DOHH2 (cell line): ENCODE data around the gene HSPB9.

Source experiments
- H3F3A ChIP-seq: fragments of 200-600 bp; sonication (generic), shearing (Covaris generic); 2 replicates; pipeline ENCODE4 v1.6.0; 2016; ENCODE audit warnings: antibody characterized with exemption, mild to moderate bottlenecking; ENCODE audit not compliant: control insufficient read depth, insufficient read depth
- H3K27ac ChIP-seq: fragments of 200-600 bp; sonication (generic); 2 replicates; pipeline ENCODE4 v1.5.1; 2014; ENCODE audit warnings: low read depth, mild to moderate bottlenecking, low read length, moderate library complexity
- H3K27me3 ChIP-seq: fragments of 200-600 bp; sonication (generic); 2 replicates; pipeline ENCODE4 v1.6.1; 2014; ENCODE audit warnings: mild to moderate bottlenecking, low read length, mixed read lengths; ENCODE audit not compliant: control insufficient read depth
- H3K36me3 ChIP-seq: fragments of 200-600 bp; sonication (generic); 2 replicates; pipeline ENCODE4 v1.6.1; 2014; ENCODE audit warnings: mild to moderate bottlenecking, low read length, moderate library complexity, mixed read lengths; ENCODE audit not compliant: control insufficient read depth
- H3K4me1 ChIP-seq: fragments of 200-600 bp; sonication (generic); 2 replicates; pipeline ENCODE4 v1.6.1; 2014; ENCODE audit warnings: mild to moderate bottlenecking, low read length, mixed read lengths; ENCODE audit not compliant: control insufficient read depth
- H3K4me2 ChIP-seq: fragments of 200-600 bp; sonication (generic); 2 replicates; pipeline ENCODE4 v1.6.0; 2014; ENCODE audit warnings: mild to moderate bottlenecking, low read length, moderate library complexity
- H3K4me3 ChIP-seq: fragments of 200-600 bp; sonication (generic); 2 replicates; pipeline ENCODE4 v1.5.1; 2014; ENCODE audit warnings: mild to moderate bottlenecking, low read length, mixed read lengths
- H3K79me2 ChIP-seq: fragments of 200-600 bp; sonication (generic); 2 replicates; pipeline ENCODE4 v1.6.1; 2014; ENCODE audit warnings: mild to moderate bottlenecking, low read length, mixed read lengths; ENCODE audit not compliant: control insufficient read depth
- H3K9me2 ChIP-seq: fragments of 200-600 bp; sonication (generic); replicated peaks from 2 replicates; pipeline ENCODE4 v1.6.1; 2014; ENCODE audit warnings: mild to moderate bottlenecking, low read length, mixed read lengths; ENCODE audit not compliant: control insufficient read depth
- H3K9me3 ChIP-seq: fragments of 200-600 bp; sonication (generic); 2 replicates; pipeline ENCODE4 v1.6.1; 2014; ENCODE audit warnings: antibody characterized with exemption, low read length, mixed read lengths; ENCODE audit not compliant: control insufficient read depth, insufficient read depth
- H4K20me1 ChIP-seq: fragments of 200-600 bp; sonication (generic); 2 replicates; pipeline ENCODE4 v1.6.0; 2014; ENCODE audit warnings: low read depth, mild to moderate bottlenecking, antibody characterized with exemption, low read length, moderate library complexity; ENCODE audit not compliant: control insufficient read depth, insufficient read depth
- EZH2phosphoT487 ChIP-seq: fragments of 200-600 bp; sonication (generic); IDR thresholded peaks from 2 replicates; pipeline ENCODE4 v1.6.1; 2017; ENCODE audit warnings: borderline replicate concordance, mild to moderate bottlenecking, antibody characterized with exemption, low read length, moderate library complexity, mixed read lengths
- TF ChIP-seq, protein P1 (sequence below): fragments of 200-600 bp; sonication (generic); IDR thresholded peaks from one replicate; pipeline ENCODE4 v1.5.1; 2014; ENCODE audit warnings: antibody characterized with exemption, mild to moderate bottlenecking, low read depth, low read length; ENCODE audit not compliant: poor library complexity, severe bottlenecking

HSPB9 gene

GRCh38 chr17:42081516-42082129, 41.0 kb upstream of the HSPB9 start:
- Histone ChIP-seq H3K79me2 (no peaks in the 10 kb centered on the region), H3K4me3 (no peak overlapping the region), H3K27me3 (peaks cover 16% of the 10 kb centered on the region), H3K9me3 (no peaks in the 10 kb centered on the region), H3F3A (no peaks in the 10 kb centered on the region), H3K4me1 (no peaks in the 10 kb centered on the region), H3K27ac (no peak overlapping the region), H3K9me2 (no peaks in the 10 kb centered on the region), H4K20me1 (no peaks in the 10 kb centered on the region), H3K4me2 (no peak overlapping the region), H3K36me3 (no peaks in the 10 kb centered on the region)
- TF ChIP-seq, protein P1, sequence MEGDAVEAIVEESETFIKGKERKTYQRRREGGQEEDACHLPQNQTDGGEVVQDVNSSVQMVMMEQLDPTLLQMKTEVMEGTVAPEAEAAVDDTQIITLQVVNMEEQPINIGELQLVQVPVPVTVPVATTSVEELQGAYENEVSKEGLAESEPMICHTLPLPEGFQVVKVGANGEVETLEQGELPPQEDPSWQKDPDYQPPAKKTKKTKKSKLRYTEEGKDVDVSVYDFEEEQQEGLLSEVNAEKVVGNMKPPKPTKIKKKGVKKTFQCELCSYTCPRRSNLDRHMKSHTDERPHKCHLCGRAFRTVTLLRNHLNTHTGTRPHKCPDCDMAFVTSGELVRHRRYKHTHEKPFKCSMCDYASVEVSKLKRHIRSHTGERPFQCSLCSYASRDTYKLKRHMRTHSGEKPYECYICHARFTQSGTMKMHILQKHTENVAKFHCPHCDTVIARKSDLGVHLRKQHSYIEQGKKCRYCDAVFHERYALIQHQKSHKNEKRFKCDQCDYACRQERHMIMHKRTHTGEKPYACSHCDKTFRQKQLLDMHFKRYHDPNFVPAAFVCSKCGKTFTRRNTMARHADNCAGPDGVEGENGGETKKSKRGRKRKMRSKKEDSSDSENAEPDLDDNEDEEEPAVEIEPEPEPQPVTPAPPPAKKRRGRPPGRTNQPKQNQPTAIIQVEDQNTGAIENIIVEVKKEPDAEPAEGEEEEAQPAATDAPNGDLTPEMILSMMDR, result no peak
- no peak for TF ChIP-seq EZH2phosphoT487

GRCh38 chr17:42087042-42087701, 35.4 kb upstream of the HSPB9 start:
- H3K27ac ChIP-seq, result no peak overlapping the region
- no peaks in the 10 kb centered on the region for H4K20me1 ChIP-seq
- no peaks in the 10 kb centered on the region for H3K9me2 ChIP-seq
- no peaks in the 10 kb centered on the region for H3K79me2 ChIP-seq
- no peak overlapping the region for H3K4me3 ChIP-seq
- no peaks in the 10 kb centered on the region for H3K9me3 ChIP-seq
- no peaks in the 10 kb centered on the region for H3K4me1 ChIP-seq
- H3K36me3 ChIP-seq, result no peaks in the 10 kb centered on the region
- H3K27me3 ChIP-seq, result peaks cover 11% of the 10 kb centered on the region; the same call in 1 of the 2 replicates
- no peak overlapping the region for H3K4me2 ChIP-seq
- TF ChIP-seq EZH2phosphoT487, result no peak
- TF ChIP-seq, protein P1, result no peak
- peaks cover 3% of the 10 kb centered on the region; the same call in 1 of the 2 replicates for H3F3A ChIP-seq

GRCh38 chr17:42087736-42088705, 34.6 kb upstream of the HSPB9 start:
- no peaks in the 10 kb centered on the region for H4K20me1 ChIP-seq
- H3K36me3 ChIP-seq, result no peaks in the 10 kb centered on the region
- H3K4me2 ChIP-seq, result no peak overlapping the region
- H3K4me3 ChIP-seq, result no peak overlapping the region
- peaks cover 11% of the 10 kb centered on the region; the same call in 1 of the 2 replicates for H3K27me3 ChIP-seq
- no peak for TF ChIP-seq EZH2phosphoT487
- TF ChIP-seq, protein P1, result no peak
- H3K9me2 ChIP-seq, result no peaks in the 10 kb centered on the region
- H3F3A ChIP-seq, result peaks cover 3% of the 10 kb centered on the region; the same call in 1 of the 2 replicates
- H3K4me1 ChIP-seq, result no peaks in the 10 kb centered on the region
- no peaks in the 10 kb centered on the region for H3K9me3 ChIP-seq
- no peaks in the 10 kb centered on the region for H3K79me2 ChIP-seq
- no peak overlapping the region for H3K27ac ChIP-seq
